ENCODE results near the gene LYRM4.

LYRM4 gene

DNA sequence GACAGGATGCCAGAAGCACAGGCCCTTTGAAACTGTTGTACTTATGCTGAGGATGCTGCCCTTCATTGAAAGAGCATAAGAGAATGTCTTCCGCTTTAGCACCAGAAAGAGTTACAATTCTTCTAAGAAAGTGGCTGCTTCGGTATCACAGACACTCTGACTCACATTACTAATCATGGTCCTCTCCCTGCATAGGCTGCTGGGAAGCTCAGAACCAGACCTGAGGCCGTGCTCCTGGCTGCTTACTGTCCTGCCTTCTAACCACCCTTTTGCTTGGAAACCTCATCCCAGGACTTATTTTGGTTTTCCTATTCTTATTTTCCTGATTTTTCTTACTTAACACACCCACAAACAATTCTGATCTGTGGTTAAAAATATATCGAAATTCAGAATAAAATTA, 22.9 kb downstream of the LYRM4 start:
- DNase-seq (ENCODE audit: low read depth), result no peak
- Histone ChIP-seq H3K9ac (ENCODE audit: low read length) (no peak overlapping the region), H3K9me3 (ENCODE audit: control insufficient read depth, low read length) (no peaks in the 10 kb centered on the region), H3K27me3 (replicated peaks; ENCODE audit: control insufficient read depth, insufficient read depth, low read length) (no peaks in the 10 kb centered on the region), H3K4me1 (ENCODE audit: control insufficient read depth, insufficient read depth, low read length) (no peaks in the 10 kb centered on the region), H3K4me3 (ENCODE audit: low read length) (no peak overlapping the region), H3K36me3 (ENCODE audit: control insufficient read depth, insufficient read depth, low read length, severe bottlenecking) (peaks cover 7% of the 10 kb centered on the region)

DNA sequence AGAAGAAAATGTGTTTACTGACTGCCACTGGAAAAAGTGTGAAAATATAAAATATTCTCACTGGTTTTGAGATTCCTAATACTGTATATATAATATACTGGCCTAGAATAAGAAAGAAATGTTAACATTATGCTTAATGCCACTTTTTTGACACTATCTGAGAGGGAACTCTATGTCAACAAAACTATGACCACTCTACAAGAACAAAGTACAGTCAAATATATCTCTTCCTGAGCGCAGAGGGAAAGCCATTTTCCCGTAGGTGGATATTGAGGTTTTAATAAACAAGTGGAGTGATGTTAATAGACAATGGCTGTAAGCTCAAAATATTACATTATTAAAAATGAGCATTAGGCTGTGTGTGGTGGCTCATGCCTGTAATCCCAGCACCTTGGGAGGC, 24.9 kb downstream of the LYRM4 start:
- Histone ChIP-seq H3K27me3 (replicated peaks; ENCODE audit: control insufficient read depth, insufficient read depth, low read length) (no peaks in the 10 kb centered on the region), H3K36me3 (ENCODE audit: control insufficient read depth, insufficient read depth, low read length, severe bottlenecking) (peaks cover 5% of the 10 kb centered on the region), H3K9ac (ENCODE audit: low read length) (no peak overlapping the region), H3K4me3 (ENCODE audit: low read length) (no peak overlapping the region), H3K9me3 (ENCODE audit: control insufficient read depth, low read length) (no peaks in the 10 kb centered on the region), H3K4me1 (ENCODE audit: control insufficient read depth, insufficient read depth, low read length) (peaks cover 7% of the 10 kb centered on the region)
- DNase-seq (ENCODE audit: low read depth), result no peak

DNA sequence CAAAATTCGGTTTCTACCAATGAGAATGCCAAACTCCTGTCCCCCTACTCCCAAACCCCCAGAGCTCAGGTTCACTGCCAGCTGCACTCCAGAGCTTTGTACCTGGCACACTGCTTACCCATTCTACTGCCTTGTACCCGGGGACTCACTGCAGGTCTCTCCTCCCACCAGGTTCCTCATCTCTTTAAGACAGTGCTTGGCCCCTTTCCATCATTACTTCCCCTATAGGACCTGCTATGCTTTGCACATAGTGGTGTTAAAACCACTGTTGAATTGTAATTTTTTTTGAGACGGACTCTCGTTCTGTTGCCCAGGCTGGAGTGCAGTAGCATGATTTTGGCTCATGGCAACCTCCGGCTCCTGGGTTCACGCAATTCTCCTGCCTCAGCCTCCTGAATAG, 25.9 kb downstream of the LYRM4 start:
- peaks cover 7% of the 10 kb centered on the region for H3K4me1 ChIP-seq (ENCODE audit: control insufficient read depth, insufficient read depth, low read length)
- no peak overlapping the region for H3K4me3 ChIP-seq (ENCODE audit: low read length)
- no peaks in the 10 kb centered on the region for H3K9me3 ChIP-seq (ENCODE audit: control insufficient read depth, low read length)
- H3K9ac ChIP-seq (ENCODE audit: low read length), result no peak overlapping the region
- H3K36me3 ChIP-seq (ENCODE audit: control insufficient read depth, insufficient read depth, low read length, severe bottlenecking), result peaks cover 5% of the 10 kb centered on the region
- DNase-seq (ENCODE audit: low read depth), result no peak
- H3K27me3 ChIP-seq (replicated peaks; ENCODE audit: control insufficient read depth, insufficient read depth, low read length), result no peaks in the 10 kb centered on the region

DNA sequence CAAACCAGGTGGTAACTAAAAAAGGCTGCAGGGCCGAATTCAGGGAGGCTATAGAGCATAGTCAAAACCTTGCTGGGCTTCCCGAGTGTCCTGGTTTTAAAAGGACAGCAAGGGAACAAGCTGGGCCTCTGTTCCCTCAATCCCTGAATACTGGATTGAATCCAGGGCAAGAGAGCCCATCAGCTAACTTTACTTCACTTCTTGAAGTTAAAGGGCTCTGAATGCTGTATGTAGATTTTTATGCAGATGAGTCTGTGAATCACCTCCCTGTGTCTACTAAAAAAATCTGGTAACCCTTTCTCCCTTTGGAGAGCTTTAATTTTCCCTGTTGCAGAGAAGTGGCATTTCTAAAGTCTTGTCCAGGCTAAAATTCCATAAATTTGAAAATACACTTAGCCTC, 29.5 kb downstream of the LYRM4 start:
- Histone ChIP-seq H3K4me3 (ENCODE audit: low read length) (no peak overlapping the region), H3K9me3 (ENCODE audit: control insufficient read depth, low read length) (no peaks in the 10 kb centered on the region), H3K36me3 (ENCODE audit: control insufficient read depth, insufficient read depth, low read length, severe bottlenecking) (peaks cover 5% of the 10 kb centered on the region), H3K9ac (ENCODE audit: low read length) (no peak overlapping the region), H3K27me3 (replicated peaks; ENCODE audit: control insufficient read depth, insufficient read depth, low read length) (no peaks in the 10 kb centered on the region), H3K4me1 (ENCODE audit: control insufficient read depth, insufficient read depth, low read length) (peaks cover 7% of the 10 kb centered on the region)
- no peak for DNase-seq (ENCODE audit: low read depth)

DNA sequence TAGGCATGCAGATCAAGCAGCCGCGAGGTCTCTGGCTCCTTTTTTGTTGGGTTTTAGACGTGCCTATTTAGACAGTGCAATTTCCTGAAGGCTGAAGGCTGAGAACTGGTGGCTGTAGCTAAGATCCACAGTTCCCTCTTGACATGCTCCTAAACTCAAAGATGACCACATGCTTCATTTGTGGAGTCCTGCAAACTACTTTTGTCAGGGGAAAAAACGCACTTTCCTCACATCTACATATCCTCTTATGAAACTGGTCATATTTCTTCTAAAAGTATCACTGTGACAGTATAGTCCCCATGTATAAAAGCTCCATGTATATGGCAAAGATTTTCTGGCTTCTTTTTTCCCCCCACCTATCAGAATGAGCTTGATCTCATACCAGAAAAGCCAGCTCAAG, 30.7 kb downstream of the LYRM4 start:
- H3K27me3 ChIP-seq (replicated peaks; ENCODE audit: control insufficient read depth, insufficient read depth, low read length), result no peaks in the 10 kb centered on the region
- no peaks in the 10 kb centered on the region for H3K36me3 ChIP-seq (ENCODE audit: control insufficient read depth, insufficient read depth, low read length, severe bottlenecking)
- H3K9ac ChIP-seq (ENCODE audit: low read length), result no peak overlapping the region
- no peak for DNase-seq (ENCODE audit: low read depth)
- peaks cover 7% of the 10 kb centered on the region for H3K4me1 ChIP-seq (ENCODE audit: control insufficient read depth, insufficient read depth, low read length)
- no peak overlapping the region for H3K4me3 ChIP-seq (ENCODE audit: low read length)
- H3K9me3 ChIP-seq (ENCODE audit: control insufficient read depth, low read length), result no peaks in the 10 kb centered on the region

DNA sequence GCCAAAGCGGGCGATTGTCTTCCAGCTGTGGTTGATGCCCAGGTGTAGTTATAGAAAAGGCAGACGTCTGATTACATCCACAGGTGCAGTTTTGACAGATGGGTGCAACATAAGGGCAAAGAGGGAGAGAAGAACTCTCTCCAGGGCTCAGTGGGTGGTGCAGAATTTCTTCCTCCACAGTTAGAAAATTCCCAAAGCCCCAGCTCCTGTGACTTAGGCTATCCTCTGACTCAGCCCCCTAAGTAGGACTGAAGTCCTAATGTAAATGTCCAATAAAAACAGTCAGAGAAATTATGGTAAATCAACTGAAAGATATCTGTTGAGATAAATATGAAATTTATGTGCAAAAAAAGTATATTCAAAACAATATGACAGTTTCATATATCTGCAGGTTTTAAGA, 31.4 kb downstream of the LYRM4 start:
- Histone ChIP-seq H3K9ac (ENCODE audit: low read length) (no peak overlapping the region), H3K4me1 (ENCODE audit: control insufficient read depth, insufficient read depth, low read length) (peaks cover 7% of the 10 kb centered on the region), H3K9me3 (ENCODE audit: control insufficient read depth, low read length) (no peaks in the 10 kb centered on the region), H3K27me3 (replicated peaks; ENCODE audit: control insufficient read depth, insufficient read depth, low read length) (no peaks in the 10 kb centered on the region), H3K36me3 (ENCODE audit: control insufficient read depth, insufficient read depth, low read length, severe bottlenecking) (no peaks in the 10 kb centered on the region), H3K4me3 (ENCODE audit: low read length) (no peak overlapping the region)
- no peak for DNase-seq (ENCODE audit: low read depth)

DNA sequence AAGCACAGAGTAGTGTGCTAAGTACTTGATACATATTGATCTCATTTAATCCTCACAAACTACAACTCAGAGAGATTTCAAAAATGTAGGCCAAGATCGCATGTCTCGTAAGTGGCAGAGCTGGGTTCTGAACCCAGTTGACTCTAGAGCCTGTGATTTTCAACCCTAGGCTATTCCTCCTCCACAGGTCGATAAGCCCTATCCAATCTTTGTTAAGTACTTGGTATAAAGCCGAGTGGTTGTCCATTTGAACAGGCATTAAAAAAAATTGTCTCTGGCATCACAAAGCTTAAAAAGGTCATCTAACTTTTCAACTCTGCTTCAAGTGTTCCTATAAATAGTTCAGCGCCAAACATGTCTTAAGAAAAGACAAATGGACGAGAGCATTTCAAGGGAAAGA, 37.4 kb downstream of the LYRM4 start:
- no peak overlapping the region for H3K9ac ChIP-seq (ENCODE audit: low read length)
- H3K4me1 ChIP-seq (ENCODE audit: control insufficient read depth, insufficient read depth, low read length), result no peaks in the 10 kb centered on the region
- H3K9me3 ChIP-seq (ENCODE audit: control insufficient read depth, low read length), result no peaks in the 10 kb centered on the region
- no peaks in the 10 kb centered on the region for H3K27me3 ChIP-seq (replicated peaks; ENCODE audit: control insufficient read depth, insufficient read depth, low read length)
- DNase-seq (ENCODE audit: low read depth), result no peak
- no peak overlapping the region for H3K4me3 ChIP-seq (ENCODE audit: low read length)
- H3K36me3 ChIP-seq (ENCODE audit: control insufficient read depth, insufficient read depth, low read length, severe bottlenecking), result no peaks in the 10 kb centered on the region

DNA sequence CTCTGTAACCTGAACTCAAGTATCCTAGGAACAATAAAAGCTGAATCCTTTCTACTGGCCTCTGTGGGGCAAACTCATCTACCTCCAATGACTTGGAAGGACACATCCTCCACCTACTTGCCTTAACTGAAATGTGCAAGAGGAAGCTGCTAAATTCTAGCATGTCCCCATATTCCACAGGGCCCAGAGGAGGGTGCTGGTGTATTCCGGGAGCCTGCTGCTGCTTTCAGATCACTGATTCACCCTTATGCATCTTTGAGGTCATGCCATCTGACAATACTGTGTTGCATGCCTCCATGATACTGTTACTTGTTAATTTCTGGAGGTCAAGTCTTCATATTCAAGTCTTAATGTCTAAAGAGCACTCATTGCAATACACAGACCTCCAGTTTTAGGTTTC, 40.3 kb downstream of the LYRM4 start:
- Histone ChIP-seq H3K9ac (ENCODE audit: low read length) (no peak overlapping the region), H3K4me3 (ENCODE audit: low read length) (no peak overlapping the region), H3K9me3 (ENCODE audit: control insufficient read depth, low read length) (no peaks in the 10 kb centered on the region), H3K36me3 (ENCODE audit: control insufficient read depth, insufficient read depth, low read length, severe bottlenecking) (peaks cover 3% of the 10 kb centered on the region), H3K4me1 (ENCODE audit: control insufficient read depth, insufficient read depth, low read length) (no peaks in the 10 kb centered on the region), H3K27me3 (replicated peaks; ENCODE audit: control insufficient read depth, insufficient read depth, low read length) (no peaks in the 10 kb centered on the region)
- no peak for DNase-seq (ENCODE audit: low read depth)

DNA sequence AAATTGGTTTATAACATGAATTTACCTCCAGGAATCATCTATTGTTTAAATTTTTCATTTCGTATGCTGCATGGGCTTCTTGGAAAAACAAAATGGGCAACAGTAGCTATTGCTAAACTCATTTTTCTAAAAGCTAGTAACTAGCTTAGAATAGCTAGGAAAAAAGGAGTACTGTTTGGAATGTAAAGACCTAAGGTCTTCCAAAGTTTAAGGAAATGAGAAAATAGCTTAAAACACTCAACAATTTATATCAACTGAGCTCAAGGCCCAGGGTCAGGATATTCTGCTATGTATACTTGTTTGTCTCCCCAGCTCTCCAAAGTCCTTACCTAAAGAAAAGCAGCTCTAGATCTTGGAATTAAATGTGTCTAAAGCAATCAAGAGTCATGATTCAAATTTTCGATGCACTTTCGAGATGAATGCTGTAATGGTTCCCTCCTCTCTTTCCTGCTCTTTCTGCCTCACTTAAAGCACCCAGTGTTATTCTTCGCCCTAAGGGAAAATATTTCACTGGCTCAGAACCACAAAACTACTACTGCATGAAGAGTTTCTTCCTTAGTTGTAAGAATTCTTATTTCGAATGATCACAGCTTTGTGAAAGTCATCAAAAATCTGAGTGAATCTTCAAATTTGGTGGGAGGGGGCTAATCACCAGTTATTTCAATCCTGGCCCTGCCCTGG, 41.6 kb downstream of the LYRM4 start:
- DNase-seq (ENCODE audit: low read depth), result peak; percentile 68
- H3K4me3 ChIP-seq (ENCODE audit: low read length), result no peak overlapping the region
- H3K27me3 ChIP-seq (replicated peaks; ENCODE audit: control insufficient read depth, insufficient read depth, low read length), result no peaks in the 10 kb centered on the region
- peaks cover 3% of the 10 kb centered on the region for H3K36me3 ChIP-seq (ENCODE audit: control insufficient read depth, insufficient read depth, low read length, severe bottlenecking)
- no peak overlapping the region for H3K9ac ChIP-seq (ENCODE audit: low read length)
- H3K4me1 ChIP-seq (ENCODE audit: control insufficient read depth, insufficient read depth, low read length), result no peaks in the 10 kb centered on the region
- no peaks in the 10 kb centered on the region for H3K9me3 ChIP-seq (ENCODE audit: control insufficient read depth, low read length)

DNA sequence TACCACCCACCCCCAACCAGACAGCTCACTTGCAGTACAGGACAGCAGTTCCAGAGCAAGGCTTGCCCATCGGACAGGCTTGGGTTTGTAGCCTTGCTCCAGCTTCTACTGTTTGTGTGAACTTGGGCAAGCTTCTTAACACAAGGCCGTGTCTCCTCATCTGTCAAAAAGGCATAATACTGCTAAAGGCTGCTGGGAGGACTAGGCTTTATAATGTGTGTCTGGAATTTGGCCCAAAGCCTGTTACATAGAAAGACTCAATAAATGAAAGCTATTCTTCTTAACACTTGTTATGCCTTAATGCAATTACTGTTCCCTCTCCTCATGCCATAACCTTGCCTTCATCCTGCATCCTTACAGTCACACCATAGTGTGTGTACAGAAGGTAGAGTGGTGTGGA, 43.4 kb downstream of the LYRM4 start:
- Histone ChIP-seq H3K27me3 (replicated peaks; ENCODE audit: control insufficient read depth, insufficient read depth, low read length) (no peaks in the 10 kb centered on the region), H3K9me3 (ENCODE audit: control insufficient read depth, low read length) (no peaks in the 10 kb centered on the region), H3K36me3 (ENCODE audit: control insufficient read depth, insufficient read depth, low read length, severe bottlenecking) (peaks cover 5% of the 10 kb centered on the region), H3K4me3 (ENCODE audit: low read length) (no peak overlapping the region), H3K4me1 (ENCODE audit: control insufficient read depth, insufficient read depth, low read length) (no peaks in the 10 kb centered on the region), H3K9ac (ENCODE audit: low read length) (no peak overlapping the region)
- no peak for DNase-seq (ENCODE audit: low read depth)

DNA sequence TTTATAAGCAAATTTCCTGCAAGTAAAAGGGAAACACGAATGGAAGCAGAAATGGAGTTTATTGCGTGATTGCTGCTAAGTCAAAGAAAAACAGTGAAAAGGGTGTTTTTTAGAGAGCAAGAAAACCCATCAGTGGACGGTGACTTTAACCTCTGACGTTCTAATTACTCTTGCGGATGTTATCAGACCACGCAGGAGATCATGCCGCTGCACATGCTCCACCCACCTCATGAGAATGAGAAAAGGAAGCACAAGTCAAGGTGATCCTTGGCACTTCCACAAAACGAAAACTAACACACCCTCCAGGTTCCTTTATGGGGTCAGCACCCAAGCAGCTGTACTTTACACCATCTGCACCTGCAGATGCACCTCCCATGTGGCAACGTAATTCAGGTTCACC, 45.0 kb downstream of the LYRM4 start:
- Histone ChIP-seq H3K4me1 (ENCODE audit: control insufficient read depth, insufficient read depth, low read length) (no peaks in the 10 kb centered on the region), H3K36me3 (ENCODE audit: control insufficient read depth, insufficient read depth, low read length, severe bottlenecking) (peaks cover 5% of the 10 kb centered on the region), H3K9ac (ENCODE audit: low read length) (no peak overlapping the region), H3K27me3 (replicated peaks; ENCODE audit: control insufficient read depth, insufficient read depth, low read length) (no peaks in the 10 kb centered on the region), H3K9me3 (ENCODE audit: control insufficient read depth, low read length) (no peaks in the 10 kb centered on the region), H3K4me3 (ENCODE audit: low read length) (no peak overlapping the region)
- DNase-seq (ENCODE audit: low read depth), result no peak

DNA sequence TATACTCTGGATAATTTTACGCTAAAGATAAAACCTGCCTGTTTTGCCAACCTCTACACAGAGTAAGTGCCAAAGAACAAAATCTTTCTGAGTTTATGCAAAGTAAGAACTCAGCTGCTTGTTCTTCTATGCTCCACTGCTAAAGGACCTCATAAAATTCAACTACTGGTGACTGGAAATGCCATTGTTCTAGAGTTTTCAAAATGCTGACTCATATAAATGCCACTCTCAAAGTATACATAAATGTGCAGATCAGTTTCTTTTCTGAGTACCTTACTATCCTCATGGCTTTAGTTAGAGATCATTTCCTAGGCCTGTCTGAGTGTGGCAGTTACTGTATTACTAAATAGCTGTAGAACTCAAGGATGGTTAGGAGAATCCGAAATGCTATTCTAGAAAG, 45.6 kb downstream of the LYRM4 start:
- H3K9ac ChIP-seq (ENCODE audit: low read length), result no peak overlapping the region
- H3K36me3 ChIP-seq (ENCODE audit: control insufficient read depth, insufficient read depth, low read length, severe bottlenecking), result peaks cover 5% of the 10 kb centered on the region
- H3K27me3 ChIP-seq (replicated peaks; ENCODE audit: control insufficient read depth, insufficient read depth, low read length), result no peaks in the 10 kb centered on the region
- no peaks in the 10 kb centered on the region for H3K9me3 ChIP-seq (ENCODE audit: control insufficient read depth, low read length)
- no peaks in the 10 kb centered on the region for H3K4me1 ChIP-seq (ENCODE audit: control insufficient read depth, insufficient read depth, low read length)
- peak; percentile 54 for DNase-seq (ENCODE audit: low read depth)
- no peak overlapping the region for H3K4me3 ChIP-seq (ENCODE audit: low read length)
